Right cardiac atrium (tissue), 5 donors: ENCODE results near the gene ZNF574. TPM values are rescaled to one million over a fixed set of nuclear protein-coding genes. Genes with fewer than 3 reads are reported as not detected.
A peak's percentile ranks its signal among the peaks of the same experiment; 100 is the strongest.

Experiments used
- ATAC-seq, 2 donors: fragments of 200-7000 bp; cut with Tn5 transposase; one replicate each; pipeline versions ENCODE4 v1.8.0 to v1.9.1; 2020; ENCODE audit warnings: moderate library complexity in 2 of 2, mild to moderate bottlenecking in 1 of 2
- DNase-seq, 3 donors: peaks; one replicate each; pipeline ENCODE4 v3.0.0-alpha.2; 2020
- H3K27ac ChIP-seq: one replicate; pipeline ENCODE4 v1.5.1; 2013; ENCODE audit warnings: mild to moderate bottlenecking, low read length, control low read depth, moderate library complexity
- H3K27me3 ChIP-seq: one replicate; pipeline ENCODE4 v1.6.1; 2013; ENCODE audit not compliant: control insufficient read depth, insufficient read depth
- H3K4me1 ChIP-seq: one replicate; pipeline ENCODE4 v1.6.1; 2013; ENCODE audit warnings: low read length; ENCODE audit not compliant: control insufficient read depth, insufficient read depth
- H3K4me3 ChIP-seq: one replicate; pipeline ENCODE4 v1.5.1; 2013; ENCODE audit warnings: low read length, control low read depth
- H3K9me3 ChIP-seq: one replicate; pipeline ENCODE4 v1.6.1; 2013; ENCODE audit warnings: low read length; ENCODE audit not compliant: control insufficient read depth
- WGBS: extraction: QIAGEN DNeasy Blood & Tissue Kit; methylation state at CpG from one replicate; pipeline ENCODE4 v1.1.7; 2013; 5-methylcytosine and 5-hydroxymethylcytosine counted together
- intact Hi-C, 4 donors: fragments of 100-400 bp; cut with DNase I; formaldehyde crosslinking; loops; one replicate each; pipeline versions ENCODE4 v1.11.0 to v1.14.0; 2022 to 2023
- polyA plus RNA-seq: library from polyadenylated mRNA; stranded (reverse); fragments of 200-250 nt; gene quantifications from one replicate; pipeline ENCODE4 v1.2.3, GENCODE V29; 2013
- total RNA-seq, 4 donors: library from RNA; stranded (reverse); fragmentation: NEBNext Ultra II Directional; extraction: Animal tissue kit (Norgen Biotek cat#: 25700); gene quantifications; one replicate each; pipeline ENCODE4 v1.2.1, GENCODE V29; 2021
- donor health status: healthy with polysubstance abuse.
- donor health status: DM: no; HTN: yes; CAD: no.
- donor health status: DM: no; HTN: no; CAD: no.
- donor health status: DM: no; HTN: yes; CAD: no; lungs with severe emphysema.
- donor health status: DM: yes; HTN: yes; CAD: no.

ZNF574 gene
- total and polyA plus RNA-seq, 5 donors, result 5.2 to 9.3 (median 8.4) TPM

DNA sequence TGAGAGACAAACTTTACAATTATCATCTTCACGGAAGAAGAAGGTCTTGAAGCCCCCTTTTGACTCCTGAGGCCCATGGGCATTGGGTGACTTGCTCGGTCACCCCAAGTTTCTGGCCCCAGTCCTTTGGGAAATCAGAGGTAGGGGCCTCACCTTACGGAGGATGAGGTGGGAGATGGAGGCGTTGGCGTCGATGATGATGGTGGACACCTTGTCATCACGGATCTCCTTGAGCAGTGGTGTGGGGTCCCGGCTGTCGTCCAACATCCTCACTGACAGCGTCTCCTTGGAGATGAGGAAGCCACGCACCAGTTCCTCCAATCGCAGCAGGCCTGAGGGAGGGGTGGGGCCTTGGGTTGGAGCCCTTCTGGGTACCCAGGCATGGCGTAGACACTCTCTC, 16.8 kb upstream of the ZNF574 start:
- intact Hi-C loops, result no loop called here
- no peaks in the 10 kb centered on the region for H3K27me3 ChIP-seq
- no peak overlapping the region for H3K4me3 ChIP-seq
- no peak for ATAC-seq
- WGBS, result 88% methylated on average over 13 of the region's 13 CpGs
- H3K27ac ChIP-seq, result no peak overlapping the region
- H3K4me1 ChIP-seq, result no peaks in the 10 kb centered on the region
- H3K9me3 ChIP-seq, result no peaks in the 10 kb centered on the region
- DNase-seq, result no peak

DNA sequence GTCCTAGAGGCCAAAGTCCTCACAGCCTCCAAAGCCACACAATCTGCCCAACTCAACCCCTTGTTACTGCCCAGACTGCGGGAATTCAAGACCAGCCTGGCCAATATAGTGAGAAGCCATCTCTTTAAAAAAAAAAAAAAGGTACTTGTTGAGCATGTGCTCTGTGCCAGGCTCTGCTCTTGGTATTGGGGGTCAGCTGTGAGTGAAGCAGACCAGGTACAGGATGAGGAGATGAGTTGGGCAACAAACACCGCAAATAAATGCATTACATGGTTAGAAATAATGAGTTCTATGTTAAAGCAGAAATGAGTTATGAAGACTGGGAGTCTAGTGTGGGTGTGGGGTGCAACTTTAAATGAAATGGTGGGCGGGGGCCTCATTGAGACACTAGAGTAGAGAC, 15.8 kb upstream of the ZNF574 start:
- H3K27ac ChIP-seq, result no peak overlapping the region
- no peaks in the 10 kb centered on the region for H3K9me3 ChIP-seq
- intact Hi-C loops, result no loop called here
- ATAC-seq (no peak), DNase-seq (no peak)
- H3K4me1 ChIP-seq, result no peaks in the 10 kb centered on the region
- H3K4me3 ChIP-seq, result no peak overlapping the region
- WGBS, result 92% methylated on average over 3 of the region's 3 CpGs
- H3K27me3 ChIP-seq, result no peaks in the 10 kb centered on the region

DNA sequence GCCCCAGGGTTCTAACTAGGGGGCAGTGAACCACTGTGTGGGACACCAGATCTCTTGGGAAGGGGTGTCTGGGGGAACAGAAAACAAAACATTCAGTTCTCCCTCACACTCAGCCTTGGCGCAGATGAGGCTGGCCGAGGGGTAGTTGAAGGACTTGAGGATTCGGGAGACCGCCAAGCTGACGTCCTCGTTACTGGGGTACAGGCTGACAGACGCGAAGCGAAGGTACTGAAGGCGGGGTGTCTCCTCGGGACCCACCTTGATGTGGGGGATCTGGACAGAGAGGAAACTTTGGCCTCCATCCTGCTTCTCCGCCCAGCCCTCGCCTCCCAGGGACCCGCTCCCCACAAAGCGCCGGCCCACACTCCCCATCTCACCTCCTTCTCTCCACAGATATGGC, 13.6 kb upstream of the ZNF574 start:
- 96% methylated on average over 16 of the region's 16 CpGs for WGBS
- DNase-seq (no peak), ATAC-seq (no peak)
- Histone ChIP-seq H3K4me3 (no peak overlapping the region), H3K27ac (no peak overlapping the region), H3K4me1 (no peaks in the 10 kb centered on the region), H3K9me3 (no peaks in the 10 kb centered on the region), H3K27me3 (no peaks in the 10 kb centered on the region)
- intact Hi-C loops, result no loop called here

DNA sequence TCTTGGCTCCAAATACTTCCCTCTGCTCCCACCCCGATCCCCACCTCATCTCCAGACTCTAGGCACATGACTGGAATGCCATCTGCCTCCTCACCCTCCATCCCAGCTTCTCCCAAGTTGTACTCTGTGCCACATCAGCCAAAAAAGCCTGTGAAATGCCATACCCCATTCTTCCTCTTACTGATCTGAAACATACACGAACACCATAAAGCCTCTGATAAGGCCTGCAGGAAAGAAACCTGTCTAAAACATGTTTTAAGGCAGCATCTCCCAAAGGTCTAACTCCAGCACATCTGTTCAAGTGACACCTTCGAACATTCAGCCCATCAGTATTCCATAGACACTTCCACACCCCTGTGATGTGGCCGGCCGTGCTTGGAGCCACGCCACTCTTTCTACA, 11.5 kb upstream of the ZNF574 start:
- Histone ChIP-seq H3K27ac (no peak overlapping the region), H3K4me3 (no peak overlapping the region), H3K4me1 (peaks cover 3% of the 10 kb centered on the region), H3K27me3 (no peaks in the 10 kb centered on the region), H3K9me3 (no peaks in the 10 kb centered on the region)
- ATAC-seq (no peak), DNase-seq (no peak)
- intact Hi-C loops, result no loop called here
- 74% methylated on average over 6 of the region's 6 CpGs for WGBS

DNA sequence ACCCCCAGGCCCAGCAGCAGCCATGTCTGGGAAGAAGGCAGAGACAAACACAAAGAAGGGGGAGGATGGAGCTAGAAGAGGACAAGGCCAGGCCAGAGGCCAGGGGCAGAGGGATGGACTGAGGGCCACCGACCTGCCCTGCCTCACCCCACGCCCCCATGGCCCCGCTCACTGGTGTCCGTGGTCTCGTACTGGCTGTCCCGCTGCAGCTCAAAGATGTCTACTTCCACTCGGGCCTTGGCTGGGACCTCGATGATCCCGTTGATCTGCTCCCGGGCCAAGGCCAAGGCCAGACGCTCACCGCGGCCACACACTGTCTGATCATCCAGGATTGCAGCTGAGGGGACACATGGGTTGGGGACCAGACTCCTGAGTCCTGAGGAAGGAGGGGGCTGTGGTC, 10.9 kb upstream of the ZNF574 start:
- Histone ChIP-seq H3K27ac (no peak overlapping the region), H3K27me3 (no peaks in the 10 kb centered on the region), H3K4me1 (peaks cover 3% of the 10 kb centered on the region), H3K4me3 (no peak overlapping the region), H3K9me3 (no peaks in the 10 kb centered on the region)
- DNase-seq (no peak), ATAC-seq (no peak)
- 88% methylated on average over 13 of the region's 13 CpGs for WGBS
- intact Hi-C loops, result no loop called here

DNA sequence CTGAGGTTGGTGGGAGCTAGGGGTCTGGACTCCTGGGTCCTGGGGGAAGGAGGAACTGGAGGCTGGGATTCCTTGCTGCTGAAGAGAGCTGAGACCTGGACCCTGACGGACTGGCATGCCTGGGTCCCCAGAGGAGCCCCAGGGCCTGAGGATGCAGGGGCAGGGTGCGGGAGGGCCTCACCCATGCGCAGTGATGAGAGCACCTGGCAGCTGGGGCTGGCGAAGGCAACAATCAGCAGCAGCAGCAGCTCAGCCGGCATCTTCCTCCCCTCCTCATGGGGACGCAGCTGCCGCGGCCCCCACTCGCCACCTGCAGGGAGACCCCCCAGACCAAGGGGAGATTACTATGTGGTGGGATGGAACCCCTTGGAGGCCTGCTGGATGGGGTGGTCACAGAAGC, 10.5 kb upstream of the ZNF574 start:
- no peak for DNase-seq
- Histone ChIP-seq H3K9me3 (no peaks in the 10 kb centered on the region), H3K27me3 (no peaks in the 10 kb centered on the region), H3K4me3 (no peak overlapping the region), H3K4me1 (peaks cover 3% of the 10 kb centered on the region), H3K27ac (no peak overlapping the region)
- intact Hi-C loops, result no loop called here
- no peak for ATAC-seq
- WGBS, result 87% methylated on average over 9 of the region's 9 CpGs

DNA sequence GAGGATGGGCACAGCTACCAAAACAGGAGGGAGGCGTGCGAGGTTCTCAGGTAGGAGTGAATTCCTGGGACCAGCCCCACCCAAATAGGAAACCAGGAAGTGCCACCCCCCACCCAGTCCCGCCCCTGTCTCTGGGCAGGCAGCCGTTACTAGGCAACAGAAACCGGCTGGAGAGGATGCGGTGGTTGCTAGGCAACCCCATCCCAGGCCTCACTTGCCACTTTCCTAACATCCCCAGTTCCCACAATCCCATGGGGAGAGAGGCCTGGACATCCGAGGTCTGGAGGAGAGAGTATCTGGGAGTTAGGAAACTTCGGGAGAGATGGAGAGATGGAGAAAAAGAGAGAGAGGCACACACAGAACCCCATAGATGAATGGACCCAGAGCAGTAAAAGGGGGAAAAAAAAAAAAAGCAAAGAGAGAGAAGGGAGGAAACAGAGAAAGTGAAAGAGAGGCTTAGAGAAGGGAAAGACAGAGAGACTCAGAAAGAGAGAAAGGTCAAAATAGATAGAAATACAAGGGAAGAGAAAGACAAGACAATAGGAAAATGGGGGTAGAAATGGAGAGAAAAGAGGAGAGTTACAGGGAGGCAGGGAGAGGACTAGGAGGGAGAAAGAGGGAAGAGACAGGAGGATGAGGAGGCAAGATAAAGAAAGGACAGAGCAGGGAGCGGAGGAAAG, 9.8 kb upstream of the ZNF574 start:
- Histone ChIP-seq H3K27ac (no peak overlapping the region), H3K9me3 (no peaks in the 10 kb centered on the region), H3K27me3 (no peaks in the 10 kb centered on the region), H3K4me3 (no peak overlapping the region), H3K4me1 (peaks cover 3% of the 10 kb centered on the region)
- DNase-seq (no peak), ATAC-seq (no peak)
- 44% methylated on average over 9 of the region's 9 CpGs for WGBS
- intact Hi-C loops, result no loop called here

DNA sequence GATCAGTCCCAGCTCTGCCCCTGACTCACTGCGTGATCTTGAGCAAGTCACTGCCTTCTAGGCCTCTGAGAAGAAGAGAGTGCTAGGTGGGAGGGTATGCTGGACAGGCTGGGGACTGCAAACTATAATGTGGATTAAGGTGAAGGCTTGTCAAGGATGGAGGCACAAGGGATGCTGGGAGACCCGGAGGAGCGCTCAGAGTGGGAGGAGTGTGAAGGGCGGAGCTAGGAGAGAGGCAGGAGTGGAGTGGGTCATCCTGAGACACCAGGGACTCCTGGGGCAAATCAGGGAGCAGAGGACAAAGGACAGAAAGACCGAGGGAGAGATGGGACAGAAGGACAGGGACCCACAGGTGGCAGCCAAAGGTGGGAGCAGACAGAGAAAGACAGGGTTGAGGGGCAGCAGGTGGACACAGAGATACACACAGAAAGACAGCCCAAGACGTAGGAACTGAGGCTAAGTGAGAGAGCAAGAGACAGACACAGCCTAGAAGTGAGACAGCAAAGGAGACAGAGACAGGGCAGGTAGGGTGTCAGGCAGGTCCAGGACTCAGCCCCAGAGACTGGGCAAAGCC, 8.6 kb upstream of the ZNF574 start:
- Histone ChIP-seq H3K27ac (no peak overlapping the region), H3K4me3 (no peak overlapping the region), H3K9me3 (no peaks in the 10 kb centered on the region), H3K4me1 (peaks cover 3% of the 10 kb centered on the region), H3K27me3 (no peaks in the 10 kb centered on the region)
- WGBS, result 75% methylated on average over 6 of the region's 6 CpGs
- ATAC-seq (no peak), DNase-seq (no peak)
- intact Hi-C loops, result no loop called here

DNA sequence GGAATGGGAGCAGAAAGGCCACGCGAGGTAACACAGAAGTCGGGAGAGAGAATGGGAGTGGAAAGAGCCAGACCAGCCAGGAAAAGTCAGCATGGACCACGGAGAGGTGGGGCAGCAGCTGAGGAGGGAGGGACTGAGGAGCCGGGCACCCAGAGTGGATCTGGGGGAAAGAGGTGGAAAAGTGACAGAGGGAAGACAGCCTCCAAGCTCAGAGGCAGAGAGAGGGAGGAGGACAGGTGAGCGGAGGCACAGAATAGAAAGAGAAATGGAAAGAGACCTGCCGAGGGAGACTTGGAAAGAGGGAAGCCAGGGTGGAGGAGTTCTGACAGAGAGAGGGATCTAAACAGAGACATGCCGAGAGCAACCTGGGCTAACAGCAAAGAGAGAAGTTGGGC, 7.6 kb upstream of the ZNF574 start:
- 37% methylated on average over 8 of the region's 8 CpGs for WGBS

DNA sequence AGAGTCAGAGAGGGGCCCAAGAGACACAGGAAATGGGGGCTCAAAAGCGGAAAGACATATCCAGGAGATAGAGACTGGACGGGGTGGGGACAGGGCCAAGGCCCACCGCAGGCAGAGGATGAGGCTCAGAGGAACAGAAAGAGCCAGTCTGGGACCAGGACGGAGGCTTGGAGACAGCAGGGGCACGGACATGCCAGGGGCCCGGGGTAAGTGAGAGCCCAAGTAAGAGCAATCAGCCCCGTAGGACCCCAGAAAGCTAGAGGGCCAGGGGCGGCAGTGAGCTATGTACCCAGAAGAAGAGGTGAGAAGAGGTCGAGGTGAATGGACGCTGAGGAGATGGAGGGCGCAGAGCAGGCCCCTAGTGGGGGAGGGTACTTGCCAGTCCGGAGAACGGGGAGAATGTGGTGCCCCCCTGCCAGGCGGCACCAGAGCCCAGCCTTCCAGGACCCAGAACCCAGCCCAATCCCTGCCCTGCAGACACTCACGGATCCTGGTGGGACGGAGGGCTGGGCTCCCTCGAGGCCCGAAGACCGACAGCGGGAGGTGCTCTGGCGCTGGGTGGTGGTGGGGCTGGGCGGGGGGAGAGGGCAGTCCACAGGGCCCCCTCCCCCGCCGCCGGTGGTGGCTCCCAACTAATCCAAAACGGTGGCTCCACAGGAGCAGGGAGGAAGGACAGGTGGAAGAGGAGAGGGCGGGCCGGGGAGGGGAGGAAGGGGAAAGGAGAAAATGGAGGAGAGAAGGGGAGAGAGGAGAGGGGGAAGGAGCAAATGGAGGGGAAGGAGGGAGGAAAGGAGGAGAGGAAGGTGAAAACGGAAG, 7.0 kb upstream of the ZNF574 start:
- no peaks in the 10 kb centered on the region for H3K9me3 ChIP-seq
- intact Hi-C loops, result no loop called here
- no peaks in the 10 kb centered on the region for H3K27me3 ChIP-seq
- no peak for DNase-seq
- whole genome bisulfite sequencing, result 16% methylated on average over 29 of the region's 29 CpGs
- peaks cover 3% of the 10 kb centered on the region for H3K4me1 ChIP-seq
- peak in 1 of 2 donors; percentile 8 for ATAC-seq
- peak overlapping the region; percentile 47 for H3K4me3 ChIP-seq
- no peak overlapping the region for H3K27ac ChIP-seq

More for the DNA sequence above, 7.6 kb upstream of the ZNF574 start:
- intact Hi-C loops, result no loop called here
- H3K4me1 ChIP-seq, result peaks cover 3% of the 10 kb centered on the region
- DNase-seq, result no peak
- no peak for ATAC-seq
- no peak overlapping the region for H3K27ac ChIP-seq
- H3K4me3 ChIP-seq, result no peak overlapping the region
- no peaks in the 10 kb centered on the region for H3K9me3 ChIP-seq
- H3K27me3 ChIP-seq, result no peaks in the 10 kb centered on the region

DNA sequence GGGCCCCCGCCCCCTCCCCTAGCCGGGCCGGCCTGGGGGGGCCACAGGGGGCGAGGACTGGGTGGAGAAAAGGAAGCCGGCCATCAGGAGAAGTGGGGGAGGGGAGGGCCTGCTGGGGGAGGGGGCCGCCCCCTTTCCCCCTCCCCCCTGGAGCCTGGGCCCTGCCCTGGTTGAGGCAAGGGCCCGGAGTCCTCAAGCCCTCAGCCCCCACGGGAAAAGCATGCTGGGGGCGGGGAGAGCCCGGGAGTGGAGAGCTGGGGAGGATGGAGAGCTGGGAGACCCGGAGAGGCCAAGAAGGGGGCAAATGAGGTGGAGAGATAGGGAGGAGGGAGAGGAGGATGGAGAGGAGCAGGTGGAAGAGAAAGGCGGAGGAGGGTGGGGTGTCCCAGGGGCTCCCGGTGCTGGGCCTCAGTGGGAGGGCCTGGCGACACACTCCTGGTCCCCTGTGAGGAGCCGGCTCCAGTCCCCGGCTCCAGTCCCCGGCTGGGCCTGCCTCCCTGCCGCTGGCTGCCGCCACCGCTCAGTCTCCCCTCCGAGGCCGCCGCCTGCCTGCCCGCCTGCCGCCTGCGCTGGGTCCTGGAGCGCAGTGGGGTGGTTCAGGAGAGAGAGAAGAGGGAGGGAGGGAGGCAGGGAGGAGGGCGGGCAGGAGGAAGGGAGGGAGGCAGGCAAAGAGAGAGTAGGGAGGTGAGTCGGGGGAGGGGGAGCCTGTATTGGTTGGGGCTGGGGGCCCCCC, 6.2 kb upstream of the ZNF574 start, which contains the start of gene GRIK5:
Gene GRIK5, minus strand, starts transcription at position 588 of the 733 bp plus-strand sequence. CDS start 4,436 bp downstream, outside the sequence.
- Histone ChIP-seq H3K4me3 (peak within 1 kb of the TSS; percentile 47), H3K27me3 (no peaks in the 10 kb centered on the region), H3K27ac (no peak within 1 kb of the TSS), H3K9me3 (no peaks in the 10 kb centered on the region), H3K4me1 (peaks cover 3% of the 10 kb centered on the region)
- intact Hi-C loops, result no loop called here
- DNase-seq (no peak), ATAC-seq (peak; percentile 38 to 40)
- 7% methylated on average over 29 of the region's 29 CpGs for whole genome bisulfite sequencing
